Liver (tissue), 9 donors: Measurements from ENCODE around the gene RAET1E. TPM values are rescaled to one million over a fixed set of nuclear protein-coding genes. Genes with fewer than 3 reads are reported as not detected.

Source experiments
- DNase-seq: peaks from one replicate; pipeline ENCODE4 v3.0.0-alpha.2; 2017; ENCODE audit warnings: low spot score
- H3K27ac ChIP-seq, 2 donors: one replicate each; pipeline ENCODE4 v1.7.0; 2013; ENCODE audit warnings: inconsistent platforms in 2 of 2, low read length in 2 of 2, control low read depth in 1 of 2, low read depth in 1 of 2, mild to moderate bottlenecking in 1 of 2
- H3K27me3 ChIP-seq, 4 donors: one replicate each; pipeline versions ENCODE4 v1.6.1 to v1.7.0; 2013; ENCODE audit warnings: low read length in 3 of 4, inconsistent platforms in 1 of 4, mild to moderate bottlenecking in 1 of 4, moderate library complexity in 1 of 4; ENCODE audit not compliant: control insufficient read depth in 4 of 4, insufficient read depth in 4 of 4
- H3K36me3 ChIP-seq, 4 donors: one replicate each; pipeline versions ENCODE4 v1.6.1 to v1.7.0; 2013; ENCODE audit warnings: low read length in 3 of 4, mild to moderate bottlenecking in 3 of 4, low read depth in 1 of 4, moderate library complexity in 1 of 4; ENCODE audit not compliant: control insufficient read depth in 4 of 4, insufficient read depth in 3 of 4
- H3K4me1 ChIP-seq, 4 donors: one replicate each; pipeline versions ENCODE4 v1.6.1 to v1.7.0; 2013; ENCODE audit warnings: low read length in 3 of 4, mild to moderate bottlenecking in 3 of 4, moderate library complexity in 1 of 4; ENCODE audit not compliant: control insufficient read depth in 4 of 4, insufficient read depth in 4 of 4
- H3K4me3 ChIP-seq, 3 donors: one replicate each; pipeline versions ENCODE4 v1.6.1 to v1.7.0; 2013; ENCODE audit warnings: low read length in 3 of 3, control low read depth in 1 of 3, low read depth in 1 of 3, mild to moderate bottlenecking in 1 of 3
- H3K9ac ChIP-seq, 2 donors: one replicate each; pipeline ENCODE4 v1.7.0; 2013; ENCODE audit warnings: low read length in 2 of 2, mild to moderate bottlenecking in 2 of 2, moderate library complexity in 2 of 2, control low read depth in 1 of 2, low read depth in 1 of 2
- H3K9me3 ChIP-seq, 4 donors: one replicate each; pipeline versions ENCODE4 v1.6.1 to v1.7.0; 2013; ENCODE audit warnings: low read length in 3 of 4; ENCODE audit not compliant: control insufficient read depth in 4 of 4
- EGR1 ChIP-seq, 2 donors: IDR thresholded peaks; 2 replicates each; pipeline ENCODE4 v1.6.1; 2016 to 2018; ENCODE audit warnings: antibody characterized with exemption in 2 of 2, low read depth in 2 of 2
- FOXA1 ChIP-seq: IDR thresholded peaks from 2 replicates; pipeline ENCODE4 v1.6.1; 2016; ENCODE audit warnings: antibody characterized with exemption
- FOXA2 ChIP-seq: IDR thresholded peaks from 2 replicates; pipeline ENCODE4 v1.6.1; 2016; ENCODE audit warnings: antibody characterized with exemption
- GABPA ChIP-seq, 2 donors: IDR thresholded peaks in 1 of 2; conservative IDR thresholded peaks in 1 of 2; 2 replicates each; pipeline ENCODE4 v1.6.1; 2016; ENCODE audit warnings: antibody characterized with exemption in 2 of 2, mild to moderate bottlenecking in 1 of 2, moderate library complexity in 1 of 2
- HNF4A ChIP-seq, 2 donors: conservative IDR thresholded peaks; 2 replicates each; pipeline ENCODE4 v1.6.1; 2016; ENCODE audit warnings: antibody characterized with exemption in 2 of 2, mild to moderate bottlenecking in 2 of 2
- NR2F2 ChIP-seq: IDR thresholded peaks from 2 replicates; pipeline ENCODE4 v1.6.1; 2016; ENCODE audit warnings: antibody characterized with exemption
- WGBS: extraction: QIAGEN DNeasy Blood & Tissue Kit; methylation state at CpG from one replicate; pipeline ENCODE4 v1.1.7; 2013; 5-methylcytosine and 5-hydroxymethylcytosine counted together
- polyA plus RNA-seq, 2 donors: library from polyadenylated mRNA; stranded (reverse) in 1 of 2; unstranded in 1 of 2; fragments of 200-250 nt in 1 of 2; fragments of >200 nt in 1 of 2; fragmentation: Nextera tagmentation in 1 of 2; extraction: Ambion mirVana in 1 of 2; gene quantifications; one replicate each; pipeline versions ENCODE4 v1.2.1 to v1.2.3, GENCODE V29; 2013 to 2015
- total RNA-seq, 2 donors: library from RNA; depleted of rRNA; stranded (reverse); fragments of >200 nt; gene quantifications; one replicate each; pipeline ENCODE4 v1.2.3, GENCODE V29; 2014
- TF ChIP-seq, protein P1 (sequence below): IDR thresholded peaks from 2 replicates; pipeline ENCODE4 v1.6.1; 2016; ENCODE audit warnings: antibody characterized with exemption
- TF ChIP-seq, protein P2 (sequence below): IDR thresholded peaks from 2 replicates; pipeline ENCODE4 v1.6.1; 2016; ENCODE audit warnings: antibody characterized with exemption, mild to moderate bottlenecking
- TF ChIP-seq, protein P3 (sequence below): fragments of 150-350 bp; IDR thresholded peaks from 2 replicates; pipeline ENCODE4 v1.5.1; 2017; ENCODE audit warnings: improper control_type of control experiment, low read depth, low read length; ENCODE audit not compliant: missing input control
- donor health status: healthy.
- donor health status: healthy.
- donor health status: healthy.
- donor health status: healthy.
- donor health status: healthy.

RAET1E gene
- total and polyA plus RNA-seq, 4 donors: not detected

DNA sequence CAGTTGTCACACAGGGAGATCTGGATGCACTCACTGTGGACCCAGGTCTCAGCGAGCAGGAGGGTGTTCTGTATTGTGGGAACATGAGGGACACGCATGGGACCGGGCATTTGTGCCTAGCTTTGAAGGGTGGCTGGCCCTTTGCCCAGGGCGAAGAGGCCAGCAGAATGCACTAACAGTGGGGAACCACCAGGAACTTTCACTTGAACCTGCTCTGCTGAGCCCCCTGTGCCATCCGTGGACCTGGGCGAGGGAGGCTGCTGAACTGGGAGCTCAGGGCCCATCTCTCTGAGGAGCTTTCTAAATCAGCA lies 42.7 kb upstream of the RAET1E start:
- Histone ChIP-seq H3K9me3 (no peaks in the 10 kb centered on the region), H3K4me3 (no peak overlapping the region), H3K4me1 (peaks cover 9 to 27% (median 14%) of the 10 kb centered on the region in 4 donors), H3K9ac (no peak overlapping the region), H3K27me3 (peaks cover 0 to 23% (median 13%) of the 10 kb centered on the region in 4 donors), H3K27ac (no peak overlapping the region), H3K36me3 (no peaks in the 10 kb centered on the region)
- TF ChIP-seq, protein P1, sequence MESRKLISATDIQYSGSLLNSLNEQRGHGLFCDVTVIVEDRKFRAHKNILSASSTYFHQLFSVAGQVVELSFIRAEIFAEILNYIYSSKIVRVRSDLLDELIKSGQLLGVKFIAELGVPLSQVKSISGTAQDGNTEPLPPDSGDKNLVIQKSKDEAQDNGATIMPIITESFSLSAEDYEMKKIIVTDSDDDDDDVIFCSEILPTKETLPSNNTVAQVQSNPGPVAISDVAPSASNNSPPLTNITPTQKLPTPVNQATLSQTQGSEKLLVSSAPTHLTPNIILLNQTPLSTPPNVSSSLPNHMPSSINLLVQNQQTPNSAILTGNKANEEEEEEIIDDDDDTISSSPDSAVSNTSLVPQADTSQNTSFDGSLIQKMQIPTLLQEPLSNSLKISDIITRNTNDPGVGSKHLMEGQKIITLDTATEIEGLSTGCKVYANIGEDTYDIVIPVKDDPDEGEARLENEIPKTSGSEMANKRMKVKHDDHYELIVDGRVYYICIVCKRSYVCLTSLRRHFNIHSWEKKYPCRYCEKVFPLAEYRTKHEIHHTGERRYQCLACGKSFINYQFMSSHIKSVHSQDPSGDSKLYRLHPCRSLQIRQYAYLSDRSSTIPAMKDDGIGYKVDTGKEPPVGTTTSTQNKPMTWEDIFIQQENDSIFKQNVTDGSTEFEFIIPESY: no peak
- TF ChIP-seq GABPA (IDR thresholded peaks at IDR 0.05 in 1 of 2, conservative IDR thresholded peaks at IDR 0.05 in 1 of 2) (no peak), FOXA2 (no peak), HNF4A (conservative IDR thresholded peaks at IDR 0.05) (no peak), FOXA1 (no peak), NR2F2 (no peak), EGR1 (IDR thresholded peaks at IDR 0.05; ENCODE audit: low read depth in 2 of 2) (no peak)
- TF ChIP-seq, protein P2, sequence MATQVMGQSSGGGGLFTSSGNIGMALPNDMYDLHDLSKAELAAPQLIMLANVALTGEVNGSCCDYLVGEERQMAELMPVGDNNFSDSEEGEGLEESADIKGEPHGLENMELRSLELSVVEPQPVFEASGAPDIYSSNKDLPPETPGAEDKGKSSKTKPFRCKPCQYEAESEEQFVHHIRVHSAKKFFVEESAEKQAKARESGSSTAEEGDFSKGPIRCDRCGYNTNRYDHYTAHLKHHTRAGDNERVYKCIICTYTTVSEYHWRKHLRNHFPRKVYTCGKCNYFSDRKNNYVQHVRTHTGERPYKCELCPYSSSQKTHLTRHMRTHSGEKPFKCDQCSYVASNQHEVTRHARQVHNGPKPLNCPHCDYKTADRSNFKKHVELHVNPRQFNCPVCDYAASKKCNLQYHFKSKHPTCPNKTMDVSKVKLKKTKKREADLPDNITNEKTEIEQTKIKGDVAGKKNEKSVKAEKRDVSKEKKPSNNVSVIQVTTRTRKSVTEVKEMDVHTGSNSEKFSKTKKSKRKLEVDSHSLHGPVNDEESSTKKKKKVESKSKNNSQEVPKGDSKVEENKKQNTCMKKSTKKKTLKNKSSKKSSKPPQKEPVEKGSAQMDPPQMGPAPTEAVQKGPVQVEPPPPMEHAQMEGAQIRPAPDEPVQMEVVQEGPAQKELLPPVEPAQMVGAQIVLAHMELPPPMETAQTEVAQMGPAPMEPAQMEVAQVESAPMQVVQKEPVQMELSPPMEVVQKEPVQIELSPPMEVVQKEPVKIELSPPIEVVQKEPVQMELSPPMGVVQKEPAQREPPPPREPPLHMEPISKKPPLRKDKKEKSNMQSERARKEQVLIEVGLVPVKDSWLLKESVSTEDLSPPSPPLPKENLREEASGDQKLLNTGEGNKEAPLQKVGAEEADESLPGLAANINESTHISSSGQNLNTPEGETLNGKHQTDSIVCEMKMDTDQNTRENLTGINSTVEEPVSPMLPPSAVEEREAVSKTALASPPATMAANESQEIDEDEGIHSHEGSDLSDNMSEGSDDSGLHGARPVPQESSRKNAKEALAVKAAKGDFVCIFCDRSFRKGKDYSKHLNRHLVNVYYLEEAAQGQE: no peak
- TF ChIP-seq, protein P3, sequence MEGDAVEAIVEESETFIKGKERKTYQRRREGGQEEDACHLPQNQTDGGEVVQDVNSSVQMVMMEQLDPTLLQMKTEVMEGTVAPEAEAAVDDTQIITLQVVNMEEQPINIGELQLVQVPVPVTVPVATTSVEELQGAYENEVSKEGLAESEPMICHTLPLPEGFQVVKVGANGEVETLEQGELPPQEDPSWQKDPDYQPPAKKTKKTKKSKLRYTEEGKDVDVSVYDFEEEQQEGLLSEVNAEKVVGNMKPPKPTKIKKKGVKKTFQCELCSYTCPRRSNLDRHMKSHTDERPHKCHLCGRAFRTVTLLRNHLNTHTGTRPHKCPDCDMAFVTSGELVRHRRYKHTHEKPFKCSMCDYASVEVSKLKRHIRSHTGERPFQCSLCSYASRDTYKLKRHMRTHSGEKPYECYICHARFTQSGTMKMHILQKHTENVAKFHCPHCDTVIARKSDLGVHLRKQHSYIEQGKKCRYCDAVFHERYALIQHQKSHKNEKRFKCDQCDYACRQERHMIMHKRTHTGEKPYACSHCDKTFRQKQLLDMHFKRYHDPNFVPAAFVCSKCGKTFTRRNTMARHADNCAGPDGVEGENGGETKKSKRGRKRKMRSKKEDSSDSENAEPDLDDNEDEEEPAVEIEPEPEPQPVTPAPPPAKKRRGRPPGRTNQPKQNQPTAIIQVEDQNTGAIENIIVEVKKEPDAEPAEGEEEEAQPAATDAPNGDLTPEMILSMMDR: no peak
- WGBS: 32% methylated on average over 6 of the region's 6 CpGs
- DNase-seq: no peak

DNA sequence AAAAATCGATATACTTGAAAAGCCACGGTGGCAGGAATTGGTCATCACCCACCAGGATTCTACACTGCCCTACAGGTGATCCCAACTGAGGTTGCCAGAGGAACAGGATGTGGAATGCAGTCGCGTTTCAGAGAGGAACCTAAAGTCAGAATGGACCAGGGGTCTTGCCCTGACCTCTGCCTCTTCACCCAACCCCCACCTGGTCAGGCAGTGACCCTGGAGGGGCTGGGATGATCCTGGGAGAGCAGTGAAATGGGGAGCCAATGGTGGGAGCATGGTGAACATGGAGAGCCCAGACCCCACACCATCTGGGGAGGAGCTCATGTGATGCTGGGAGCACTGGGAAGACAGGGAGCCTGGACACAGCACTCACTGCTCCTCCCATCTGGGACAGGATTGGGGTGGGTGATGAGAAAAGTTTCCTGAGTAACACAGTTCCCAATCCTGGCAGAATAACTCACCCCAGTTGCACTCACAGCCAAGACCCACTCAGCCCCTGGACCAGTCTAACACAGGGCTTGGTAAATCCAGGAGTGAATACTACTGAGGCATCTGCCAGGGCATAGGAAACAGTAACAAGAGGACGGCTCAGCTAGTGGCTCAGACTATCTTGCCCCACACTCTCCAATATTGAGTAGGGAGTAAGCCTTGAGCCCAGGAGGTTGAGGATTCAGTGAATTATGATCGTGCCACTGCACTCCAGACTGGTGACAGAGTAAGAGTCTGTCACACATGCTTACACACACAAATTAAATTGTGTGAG lies 42.2 kb upstream of the RAET1E start:
- no peak overlapping the region for H3K4me3 ChIP-seq

More for the DNA sequence above, 42.2 kb upstream of the RAET1E start:
- no peaks in the 10 kb centered on the region for H3K9me3 ChIP-seq
- whole genome bisulfite sequencing: 12% methylated on average over 6 of the region's 6 CpGs
- no peak overlapping the region for H3K9ac ChIP-seq
- TF ChIP-seq FOXA2: no peak
- TF ChIP-seq FOXA1: no peak
- H3K36me3 ChIP-seq: no peaks in the 10 kb centered on the region
- no peak overlapping the region for H3K27ac ChIP-seq
- H3K27me3 ChIP-seq: peaks cover 0 to 24% (median 14%) of the 10 kb centered on the region in 4 donors
- H3K4me1 ChIP-seq: peaks cover 9 to 27% (median 14%) of the 10 kb centered on the region in 4 donors
- DNase-seq: no peak
